ACC112 (cell line): Measurements from ENCODE around the gene TTBK2.

Experiments
- H2AFZ ChIP-seq: fragments of 200-600 bp; sonication (generic); one replicate; pipeline ENCODE4 v1.6.0; 2017; ENCODE audit warnings: antibody characterized with exemption, low read length; ENCODE audit not compliant: unreplicated experiment
- H3K27ac ChIP-seq: fragments of 200-600 bp; sonication (generic); 2 replicates; pipeline ENCODE4 v1.5.1; 2014; ENCODE audit warnings: low read depth, mild to moderate bottlenecking, antibody characterized with exemption, low read length, moderate library complexity
- H3K27me3 ChIP-seq: fragments of 200-600 bp; sonication (generic); 2 replicates; pipeline ENCODE4 v1.6.1; 2014; ENCODE audit warnings: mild to moderate bottlenecking, antibody characterized with exemption, low read length, moderate library complexity, mixed read lengths; ENCODE audit not compliant: insufficient read depth
- H3K36me3 ChIP-seq: fragments of 200-600 bp; sonication (generic); 2 replicates; pipeline ENCODE4 v1.6.1; 2016; ENCODE audit warnings: mild to moderate bottlenecking, antibody characterized with exemption, low read length, moderate library complexity, mixed read lengths; ENCODE audit not compliant: insufficient read depth
- H3K4me1 ChIP-seq: fragments of 200-600 bp; sonication (generic); one replicate; pipeline ENCODE4 v1.6.1; 2016; ENCODE audit warnings: low read length, mixed read lengths; ENCODE audit not compliant: insufficient read depth, unreplicated experiment, control insufficient read depth
- H3K4me3 ChIP-seq: fragments of 200-600 bp; sonication (generic); 2 replicates; pipeline ENCODE4 v1.5.1; 2014; ENCODE audit warnings: mild to moderate bottlenecking, low read depth, low read length
- H3K79me2 ChIP-seq: fragments of 200-600 bp; sonication (generic); one replicate; pipeline ENCODE4 v1.6.0; 2016; ENCODE audit warnings: low read length; ENCODE audit not compliant: control insufficient read depth, unreplicated experiment, insufficient read depth

Gene TTBK2

DNA sequence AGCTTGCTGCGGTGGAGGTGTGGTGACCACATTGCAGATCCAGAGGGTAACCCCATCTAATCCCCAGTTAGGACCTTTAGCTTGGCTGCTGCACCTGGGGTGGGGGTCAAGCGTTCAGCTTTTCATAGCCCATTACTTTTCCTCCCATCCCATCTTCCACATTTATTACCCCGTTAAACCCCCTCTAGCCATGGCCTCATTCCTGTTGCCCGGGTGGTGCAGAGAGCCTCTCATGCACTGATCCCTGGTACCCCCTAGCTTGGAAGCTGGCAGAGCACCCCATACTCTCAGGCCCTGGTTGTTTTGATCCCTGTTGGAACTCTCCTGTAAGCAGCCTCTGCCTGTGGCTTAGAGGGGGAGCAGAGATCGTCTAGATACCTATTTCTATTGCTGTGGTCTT is 204.5 kb downstream of the TTBK2 start:
- Histone ChIP-seq H3K36me3 (peaks cover 8% of the 10 kb centered on the region; the same call in 1 of the 2 replicates), H3K4me3 (no peak overlapping the region), H3K27me3 (no peaks in the 10 kb centered on the region), H2AFZ (no peak overlapping the region), H3K4me1 (peaks cover 4% of the 10 kb centered on the region), H3K27ac (no peak overlapping the region), H3K79me2 (no peaks in the 10 kb centered on the region)

DNA sequence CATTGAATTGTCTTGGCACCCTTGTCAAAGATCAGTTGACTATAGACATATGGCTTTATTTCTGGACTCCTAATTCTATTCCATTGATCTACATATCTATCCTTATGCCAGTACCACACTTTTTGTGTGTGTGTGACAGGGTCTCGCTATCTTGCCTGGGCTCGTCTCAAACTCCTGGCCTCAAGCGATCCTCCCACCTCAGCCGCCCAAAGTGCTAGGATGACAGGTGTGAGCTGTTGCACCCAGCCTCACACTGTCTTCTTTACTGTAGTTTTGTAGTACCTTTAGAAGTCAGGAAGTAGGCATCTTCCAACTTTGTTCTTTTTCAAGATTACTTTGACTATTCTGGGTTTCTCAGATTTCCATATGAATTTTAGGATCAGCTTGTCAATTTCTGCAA is 208.0 kb downstream of the TTBK2 start:
- Histone ChIP-seq H3K79me2 (no peaks in the 10 kb centered on the region), H3K4me3 (no peak overlapping the region), H3K36me3 (no peaks in the 10 kb centered on the region), H3K4me1 (peaks cover 4% of the 10 kb centered on the region), H3K27ac (no peak overlapping the region), H3K27me3 (no peaks in the 10 kb centered on the region), H2AFZ (no peak overlapping the region)

DNA sequence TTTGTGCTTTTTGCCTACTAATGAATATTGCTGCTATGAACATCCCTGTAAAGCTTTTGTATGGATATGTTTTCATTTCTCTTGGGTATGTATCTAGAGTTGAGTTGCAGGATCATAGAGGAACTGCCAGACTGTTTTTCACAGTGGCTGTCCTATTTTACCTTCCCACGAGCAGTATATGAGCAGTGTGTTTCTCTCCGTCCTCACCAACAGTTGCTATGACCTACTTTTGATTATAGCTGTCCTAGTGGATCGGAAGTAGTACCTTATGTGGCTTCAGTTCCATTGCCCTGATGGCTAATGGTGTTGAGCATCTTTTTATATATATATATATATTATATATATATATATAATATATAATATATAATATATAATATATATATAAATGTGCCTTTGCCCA is 208.8 kb downstream of the TTBK2 start:
- H3K27me3 ChIP-seq: no peaks in the 10 kb centered on the region
- H3K79me2 ChIP-seq: no peaks in the 10 kb centered on the region
- peaks cover 10% of the 10 kb centered on the region for H3K4me1 ChIP-seq
- no peak overlapping the region for H2AFZ ChIP-seq
- H3K36me3 ChIP-seq: no peaks in the 10 kb centered on the region
- H3K27ac ChIP-seq: no peak overlapping the region
- no peak overlapping the region for H3K4me3 ChIP-seq

DNA sequence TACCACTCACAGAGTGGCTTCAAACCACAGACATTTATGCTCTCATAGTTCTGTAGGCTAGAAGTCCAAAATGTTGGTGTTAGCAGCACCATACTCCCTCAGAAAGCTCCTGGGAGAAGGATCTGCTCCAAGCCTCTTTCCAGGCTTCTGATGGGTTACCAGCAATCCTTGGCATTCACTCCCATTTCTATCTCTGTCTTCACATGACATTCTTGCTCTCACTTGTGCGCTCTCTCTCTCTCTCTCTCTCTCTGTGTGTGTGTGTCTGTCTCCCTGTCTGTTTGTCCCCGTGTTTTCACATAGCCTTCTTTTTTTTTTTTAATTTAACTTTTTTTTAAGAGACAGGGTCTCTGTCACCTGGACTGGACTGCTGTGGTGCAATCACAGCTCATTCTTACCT is 209.9 kb downstream of the TTBK2 start:
- Histone ChIP-seq H3K4me3 (no peak overlapping the region), H2AFZ (no peak overlapping the region), H3K79me2 (no peaks in the 10 kb centered on the region), H3K27ac (no peak overlapping the region), H3K27me3 (no peaks in the 10 kb centered on the region), H3K36me3 (no peaks in the 10 kb centered on the region), H3K4me1 (peaks cover 6% of the 10 kb centered on the region)

DNA sequence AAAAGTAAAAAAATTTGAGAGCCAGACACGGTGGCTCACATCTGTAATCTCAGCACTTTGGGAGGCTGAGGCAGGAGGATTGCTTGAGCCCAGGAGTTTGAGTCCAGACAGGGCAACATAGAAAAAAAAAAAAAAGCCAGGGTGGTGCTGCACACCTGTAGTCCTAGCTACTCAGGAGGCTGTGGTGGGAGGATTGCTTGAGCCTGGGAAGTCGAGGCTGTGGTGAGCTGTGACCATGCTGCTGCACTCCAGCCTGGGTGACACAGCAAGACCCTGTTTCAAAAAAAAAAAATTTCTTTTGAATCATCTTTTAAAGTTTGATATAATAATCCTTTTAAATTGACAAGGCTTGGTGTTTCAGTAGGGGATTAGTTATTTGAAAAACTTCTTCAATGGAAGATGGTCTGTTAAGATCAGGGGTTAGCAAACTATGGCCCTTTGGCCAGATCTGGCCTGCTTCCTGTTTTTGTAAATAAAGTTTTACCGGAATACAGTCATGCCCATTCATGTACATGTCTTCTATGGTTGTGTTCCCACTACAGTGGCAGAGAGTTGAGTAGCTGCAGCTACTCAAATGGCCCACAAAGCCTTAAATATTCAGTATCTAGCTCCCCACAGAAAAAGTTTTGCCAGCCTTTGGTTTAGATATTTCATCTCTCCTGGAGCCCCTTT is 212.6 kb downstream of the TTBK2 start:
- Histone ChIP-seq H3K79me2 (no peaks in the 10 kb centered on the region), H3K27me3 (no peaks in the 10 kb centered on the region), H3K4me1 (peaks cover 6% of the 10 kb centered on the region), H3K4me3 (no peak overlapping the region), H3K36me3 (no peaks in the 10 kb centered on the region), H2AFZ (no peak overlapping the region), H3K27ac (no peak overlapping the region)

DNA sequence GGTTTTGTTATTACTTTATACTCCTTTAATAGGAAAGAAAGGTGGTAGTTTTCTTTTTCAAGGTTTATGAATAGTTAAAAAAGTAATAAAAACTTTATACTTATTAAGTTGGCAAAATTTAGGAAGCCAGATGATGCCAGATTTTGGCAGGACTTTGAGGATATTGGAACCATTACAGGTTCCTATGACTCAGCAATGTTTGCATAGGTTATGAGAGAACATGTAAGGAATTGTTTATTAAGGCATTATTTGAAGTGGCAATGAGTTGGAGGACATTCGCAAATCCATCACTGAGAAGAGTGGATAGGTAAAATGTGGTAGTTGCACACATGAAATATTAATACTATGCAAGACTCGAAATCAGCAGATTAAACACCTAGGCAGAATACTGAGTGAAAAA is 213.5 kb downstream of the TTBK2 start:
- Histone ChIP-seq H2AFZ (no peak overlapping the region), H3K27me3 (no peaks in the 10 kb centered on the region), H3K36me3 (no peaks in the 10 kb centered on the region), H3K79me2 (no peaks in the 10 kb centered on the region), H3K4me3 (no peak overlapping the region), H3K27ac (no peak overlapping the region), H3K4me1 (peaks cover 6% of the 10 kb centered on the region)

DNA sequence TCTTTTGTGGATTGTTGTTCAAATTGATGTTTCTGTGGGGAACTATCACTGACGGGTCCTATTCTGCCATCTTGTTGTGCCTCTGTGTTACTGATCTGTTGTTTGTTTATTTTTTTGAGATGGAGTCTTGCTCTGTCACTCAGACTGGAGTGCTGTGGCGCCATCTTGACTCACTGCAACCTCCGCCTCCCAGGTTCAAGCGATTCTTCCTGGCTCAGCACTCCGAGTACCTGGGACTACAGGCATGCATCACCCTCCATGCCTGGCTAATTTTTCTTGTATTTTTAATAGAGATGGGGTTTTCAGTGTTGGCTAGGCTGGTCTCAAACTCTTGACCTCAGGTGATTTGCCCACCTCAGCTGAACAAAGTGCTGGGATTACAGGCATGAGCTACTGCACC is 215.2 kb downstream of the TTBK2 start:
- Histone ChIP-seq H3K79me2 (no peaks in the 10 kb centered on the region), H3K27ac (no peak overlapping the region), H3K4me3 (no peak overlapping the region), H3K36me3 (0 out of 2 replicates have a peak, but pooled peaks cover 8% of the 10 kb centered on the region), H3K4me1 (peaks cover 6% of the 10 kb centered on the region), H3K27me3 (no peaks in the 10 kb centered on the region), H2AFZ (no peak overlapping the region)

DNA sequence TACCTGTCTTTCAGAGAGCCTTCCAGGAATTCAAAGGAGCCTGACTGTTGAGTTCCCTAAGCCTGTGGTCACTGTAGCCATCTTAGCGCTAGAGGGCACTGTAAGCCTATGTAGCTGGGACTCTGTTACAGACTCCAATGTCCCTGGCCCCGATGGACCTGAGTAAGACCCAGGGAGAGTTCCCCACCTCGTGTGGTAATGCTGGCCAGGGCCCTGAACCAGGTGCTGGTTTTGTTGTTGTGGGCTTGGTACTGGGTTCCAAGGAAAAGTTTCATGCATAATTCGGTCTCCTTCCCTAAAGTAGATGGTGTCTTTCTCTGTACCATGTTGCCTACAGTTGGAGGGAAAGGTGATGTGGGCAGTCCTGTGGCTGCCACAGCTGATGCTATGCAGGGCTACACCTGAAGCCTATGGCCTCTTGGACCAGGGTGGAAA is 216.1 kb downstream of the TTBK2 start:
- no peak overlapping the region for H3K27ac ChIP-seq
- H3K36me3 ChIP-seq: 0 out of 2 replicates have a peak, but pooled peaks cover 8% of the 10 kb centered on the region
- peaks cover 6% of the 10 kb centered on the region for H3K4me1 ChIP-seq
- H3K79me2 ChIP-seq: no peaks in the 10 kb centered on the region
- no peaks in the 10 kb centered on the region for H3K27me3 ChIP-seq
- no peak overlapping the region for H2AFZ ChIP-seq
- no peak overlapping the region for H3K4me3 ChIP-seq

DNA sequence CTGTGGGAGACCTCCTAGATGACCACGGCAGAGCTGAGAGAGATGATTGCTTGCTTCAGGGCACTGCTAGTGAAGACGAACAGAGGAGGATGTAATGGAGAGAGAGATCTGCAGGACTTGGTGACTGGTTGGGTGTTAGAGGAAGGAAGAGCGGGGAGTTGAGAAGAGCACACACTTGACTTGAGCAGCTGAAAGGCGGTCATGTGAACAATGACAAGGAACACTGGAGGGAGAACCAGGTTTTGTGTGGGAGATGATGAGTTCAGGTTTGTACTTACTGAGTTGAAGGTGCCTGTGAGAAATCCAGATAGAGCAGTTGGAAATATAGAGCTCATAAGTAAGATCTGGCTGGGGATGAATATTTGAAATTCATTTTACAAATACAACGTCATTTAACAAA is 224.0 kb downstream of the TTBK2 start:
- Histone ChIP-seq H3K27me3 (no peaks in the 10 kb centered on the region), H3K4me3 (no peak overlapping the region), H3K36me3 (0 out of 2 replicates have a peak, but pooled peaks cover 8% of the 10 kb centered on the region), H3K79me2 (no peaks in the 10 kb centered on the region), H2AFZ (no peak overlapping the region), H3K4me1 (no peaks in the 10 kb centered on the region), H3K27ac (no peak overlapping the region)

DNA sequence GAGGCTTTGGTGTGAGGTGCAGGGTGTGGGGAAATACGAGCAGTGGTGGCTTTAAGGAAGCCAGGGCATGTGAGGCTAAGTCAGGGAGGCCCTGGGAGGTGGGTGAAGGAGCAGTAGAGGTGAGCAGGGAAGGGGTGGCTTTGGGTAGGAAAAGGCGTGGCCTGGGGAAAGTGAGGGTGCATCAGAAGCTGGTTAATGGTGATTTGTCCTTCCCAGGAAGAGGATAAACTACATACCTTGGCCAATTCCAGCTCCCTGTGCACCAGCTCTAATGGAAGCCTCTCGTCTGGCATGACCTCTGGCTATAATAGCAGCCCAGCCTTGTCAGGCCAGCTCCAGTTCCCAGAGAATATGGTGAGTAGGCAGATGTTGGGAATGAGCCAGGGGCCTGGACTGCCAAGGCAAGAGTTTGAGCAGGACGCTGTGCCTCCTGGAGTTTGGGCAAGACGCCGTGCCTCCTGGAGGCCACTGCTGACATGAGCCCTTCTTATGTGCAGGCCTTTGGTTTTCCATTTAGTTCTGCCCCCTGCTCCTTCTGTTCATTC is 225.0 kb downstream of the TTBK2 start:
- no peak overlapping the region for H2AFZ ChIP-seq
- H3K27me3 ChIP-seq: no peaks in the 10 kb centered on the region
- no peak overlapping the region for H3K27ac ChIP-seq
- H3K4me3 ChIP-seq: no peak overlapping the region
- H3K79me2 ChIP-seq: no peaks in the 10 kb centered on the region
- H3K36me3 ChIP-seq: 0 out of 2 replicates have a peak, but pooled peaks cover under 1% of the 10 kb centered on the region
- no peaks in the 10 kb centered on the region for H3K4me1 ChIP-seq

DNA sequence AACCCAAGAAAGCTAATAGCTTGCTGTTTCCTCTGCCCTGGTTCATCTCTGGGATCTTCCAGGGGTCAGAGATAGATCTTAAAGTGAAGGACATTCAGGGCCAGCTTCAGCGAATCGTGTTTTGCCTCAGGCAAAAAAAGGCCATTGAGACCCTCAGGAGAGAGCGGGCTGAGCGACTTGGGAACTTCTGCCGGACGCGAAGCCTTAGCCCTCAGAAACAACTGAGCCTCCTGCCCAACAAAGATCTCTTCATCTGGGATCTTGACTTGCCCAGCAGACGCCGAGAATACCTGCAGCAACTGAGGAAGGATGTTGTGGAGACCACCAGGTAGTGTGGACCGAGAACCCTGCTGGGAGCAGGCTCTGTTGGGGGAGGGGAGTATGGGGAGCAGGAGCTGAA is 226.2 kb downstream of the TTBK2 start:
- Histone ChIP-seq H2AFZ (no peak overlapping the region), H3K36me3 (no peaks in the 10 kb centered on the region), H3K79me2 (no peaks in the 10 kb centered on the region), H3K27ac (no peak overlapping the region), H3K4me3 (no peak overlapping the region), H3K4me1 (no peaks in the 10 kb centered on the region), H3K27me3 (no peaks in the 10 kb centered on the region)
